Hematopoietic multipotent progenitor cell treated with erythropoietin and hydrocortisone succinate and interleukin-3 and kit ligand, for 8 days (in vitro differentiated cells): ENCODE results near the gene ERC1.
A peak's percentile ranks its signal among the peaks of the same experiment; 100 is the strongest.
"Not testable (repeated sequence)": the region's sequence is repeated elsewhere in the genome, so short reads cannot be mapped to it uniquely, and the experiment has no call there.

Experiments
- DNase-seq: peaks from one replicate; pipeline ENCODE4 v3.0.0-alpha.2; 2015

Gene ERC1

GRCh38 chr12:1131811-1132224 is 140.8 kb downstream of the ERC1 start:
- DNase-seq = peak; percentile 19

DNA sequence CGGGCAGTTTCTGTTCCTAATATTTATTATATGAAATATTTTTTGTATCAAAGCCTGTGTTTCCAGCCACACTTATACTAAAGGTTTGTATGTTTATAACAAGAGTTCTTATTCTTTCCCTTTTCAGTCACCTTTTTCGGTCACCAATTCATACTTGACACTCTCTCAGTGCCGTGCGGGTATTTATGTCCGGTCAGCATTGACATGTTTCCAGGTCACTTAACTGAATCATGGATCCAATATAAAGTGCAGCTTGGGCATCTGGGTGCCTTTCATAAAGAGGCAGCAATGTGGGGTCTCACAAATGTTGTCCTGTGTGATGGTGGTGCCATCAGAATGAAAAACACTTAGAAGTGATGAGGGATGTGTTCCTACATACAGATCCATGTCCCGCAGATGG is 141.3 kb downstream of the ERC1 start:
- no peak for DNase-seq

DNA sequence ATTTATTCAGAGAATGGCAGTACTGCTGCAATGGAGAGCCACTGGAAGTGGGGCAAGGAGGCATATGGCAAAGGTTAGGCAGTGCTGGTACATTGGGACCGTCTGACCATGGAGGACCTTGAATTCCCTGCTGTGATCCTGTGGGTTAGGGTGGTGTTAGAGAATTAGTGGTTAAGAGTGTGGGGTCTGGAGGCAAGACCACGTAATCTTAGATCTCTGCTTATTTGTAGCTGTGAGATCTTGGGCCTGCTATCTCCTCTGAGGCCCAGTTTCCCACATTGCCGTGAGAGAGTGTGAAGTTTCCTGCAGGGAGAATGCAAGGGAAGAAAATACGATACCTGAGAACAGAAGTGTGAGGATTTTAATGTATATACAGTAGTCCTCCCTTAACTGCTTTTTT is 147.7 kb downstream of the ERC1 start:
- DNase-seq = no peak

DNA sequence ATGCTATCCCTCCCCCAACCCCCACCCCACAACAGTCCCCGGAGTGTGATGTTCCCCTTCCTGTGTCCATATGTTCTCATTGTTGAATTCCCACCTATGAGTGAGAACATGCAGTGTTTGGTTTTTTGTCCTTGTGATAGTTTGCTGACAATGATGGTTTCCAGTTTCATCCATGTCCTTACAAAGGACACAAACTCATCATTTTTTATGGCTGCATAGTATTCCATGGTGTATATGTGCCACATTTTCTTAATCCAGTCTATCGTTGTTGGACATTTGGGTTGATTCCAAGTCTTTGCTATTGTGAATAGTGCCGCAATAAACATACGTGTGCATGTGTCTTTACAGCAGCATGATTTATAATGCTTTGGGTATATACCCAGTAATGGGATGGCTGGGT is 155.7 kb downstream of the ERC1 start:
- DNase-seq = not testable (repeated sequence)

DNA sequence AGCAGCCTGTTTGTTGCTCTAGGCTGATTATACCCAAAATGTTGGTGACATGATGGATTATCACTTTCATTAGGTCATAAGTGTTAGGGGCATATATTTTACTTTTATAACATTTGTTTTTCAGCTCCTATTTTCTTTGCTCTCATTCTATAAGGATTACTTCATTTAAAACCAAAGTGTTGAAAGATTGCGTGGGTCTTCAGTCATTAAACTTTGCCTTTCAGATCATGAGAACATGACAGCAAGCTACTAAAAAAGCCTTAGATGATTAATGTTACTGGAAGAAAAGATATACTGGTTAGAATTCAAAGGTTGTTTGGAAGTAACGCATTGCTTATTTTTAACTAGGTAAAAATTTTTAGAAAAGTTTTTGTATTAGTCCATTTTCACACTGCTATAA is 156.8 kb downstream of the ERC1 start:
- DNase-seq = no peak

- DNase-seq = no peak
These were observed 166.0 kb downstream of the ERC1 start for GRCh38 chr12:1157046-1157445.

- no peak for DNase-seq
These were observed 170.2 kb downstream of the ERC1 start for GRCh38 chr12:1161197-1161596.

DNA sequence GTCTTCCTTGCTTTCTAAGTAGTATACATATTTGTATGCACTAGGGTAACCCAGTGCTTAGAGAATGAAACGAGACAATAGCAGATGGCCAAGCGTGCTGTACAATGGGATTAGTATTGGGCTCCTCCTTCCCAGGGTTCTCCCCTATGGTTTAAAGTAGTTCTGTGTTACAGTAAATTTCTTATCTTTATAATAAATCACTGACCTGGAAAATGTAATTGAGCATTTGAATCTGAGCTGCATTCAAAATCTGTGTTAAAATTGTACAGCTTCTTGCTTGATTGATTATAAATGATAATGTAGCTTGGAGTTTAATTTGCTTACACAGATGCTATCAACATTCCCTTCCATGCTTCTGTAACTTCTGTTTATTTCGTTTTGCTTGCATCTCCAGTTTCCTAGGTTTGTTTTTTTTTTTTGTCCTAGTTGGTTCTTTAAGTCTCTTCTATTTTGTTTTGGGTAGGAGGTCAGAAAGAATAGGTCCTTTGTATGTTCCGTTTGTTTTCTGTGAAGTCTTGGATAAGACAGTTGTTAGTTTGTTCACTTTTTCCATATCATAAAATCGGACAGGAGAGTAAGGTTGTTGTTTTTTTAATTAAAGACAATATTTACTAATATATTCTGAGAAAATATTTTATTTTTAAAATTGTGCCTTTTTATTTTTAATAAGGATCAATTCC is 171.2 kb downstream of the ERC1 start:
- DNase-seq = no peak

DNA sequence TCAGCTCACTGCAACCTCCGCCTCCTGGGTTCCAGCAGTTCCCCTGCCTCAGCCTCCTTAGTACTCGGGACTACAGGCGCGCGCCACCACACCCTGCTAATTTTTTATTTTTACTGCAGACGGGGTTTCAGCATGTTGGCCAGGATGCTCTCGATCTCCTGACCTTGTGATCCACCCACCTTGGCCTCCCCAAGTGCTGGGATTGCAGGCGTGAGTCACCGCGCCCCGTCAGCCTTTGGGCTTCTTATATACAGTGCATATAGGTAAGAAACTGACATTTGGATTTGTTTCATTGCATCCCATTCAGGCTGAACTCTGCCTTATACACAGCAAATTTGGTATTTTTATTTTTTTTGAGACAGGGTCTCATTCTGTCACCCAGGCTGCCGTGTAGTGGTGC is 176.8 kb downstream of the ERC1 start:
- DNase-seq = no peak

- DNase-seq = no peak
These were observed 179.4 kb downstream of the ERC1 start for GRCh38 chr12:1170411-1170810.

GRCh38 chr12:1171657-1172408 is 180.8 kb downstream of the ERC1 start:
- peak; percentile 39 for DNase-seq

GRCh38 chr12:1173781-1174617 is 183.0 kb downstream of the ERC1 start:
- DNase-seq = no peak

DNA sequence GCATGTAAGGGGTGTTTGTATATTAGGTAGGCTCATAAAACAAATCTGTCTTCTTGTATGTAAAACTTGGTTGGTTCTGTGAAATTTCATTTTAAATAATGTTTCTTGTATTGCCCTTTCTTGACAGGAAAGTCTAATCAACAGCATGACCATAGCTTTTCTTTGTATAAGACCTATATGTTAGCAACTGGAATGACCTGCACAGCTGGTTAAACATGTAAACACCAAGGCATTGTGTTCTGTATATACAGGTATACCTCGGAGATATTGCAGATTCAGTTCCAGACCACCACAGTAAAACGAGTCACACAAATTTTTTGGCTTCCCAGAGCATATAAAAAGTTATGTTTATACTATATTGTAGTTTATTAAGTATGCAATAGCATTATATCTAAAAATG is 183.6 kb downstream of the ERC1 start:
- DNase-seq = no peak

GRCh38 chr12:1176191-1176590 is 185.2 kb downstream of the ERC1 start:
- DNase-seq = no peak

- DNase-seq = no peak
These were observed 188.1 kb downstream of the ERC1 start for GRCh38 chr12:1179128-1179527.

GRCh38 chr12:1182069-1182468 is 191.0 kb downstream of the ERC1 start:
- no peak for DNase-seq

- DNase-seq = no peak
These were observed 193.4 kb downstream of the ERC1 start for GRCh38 chr12:1184402-1184801.

- DNase-seq = no peak
These were observed 194.6 kb downstream of the ERC1 start for GRCh38 chr12:1185460-1186182.

GRCh38 chr12:1186298-1186697 is 195.3 kb downstream of the ERC1 start:
- DNase-seq = no peak

DNA sequence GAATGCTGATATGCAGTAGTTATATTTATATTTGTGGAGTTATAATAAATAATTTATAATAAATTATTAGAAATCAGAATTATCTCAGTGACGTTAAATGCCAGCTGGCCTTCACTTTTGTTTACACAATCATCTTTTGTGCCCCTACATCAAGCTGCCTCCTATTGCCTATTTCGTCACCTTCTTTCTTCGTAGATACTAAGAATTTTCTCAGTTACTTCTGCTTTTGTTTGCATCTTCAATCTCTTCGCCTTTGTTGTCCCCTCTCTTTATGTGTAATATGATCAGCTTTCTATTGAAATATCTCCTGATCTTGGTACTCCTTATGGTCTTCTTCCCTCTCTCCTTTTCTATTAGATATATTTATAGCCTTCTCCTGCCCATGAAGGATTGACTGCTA is 197.0 kb downstream of the ERC1 start:
- no peak for DNase-seq

- DNase-seq = no peak
These were observed 198.1 kb downstream of the ERC1 start for GRCh38 chr12:1189163-1189562.

DNA sequence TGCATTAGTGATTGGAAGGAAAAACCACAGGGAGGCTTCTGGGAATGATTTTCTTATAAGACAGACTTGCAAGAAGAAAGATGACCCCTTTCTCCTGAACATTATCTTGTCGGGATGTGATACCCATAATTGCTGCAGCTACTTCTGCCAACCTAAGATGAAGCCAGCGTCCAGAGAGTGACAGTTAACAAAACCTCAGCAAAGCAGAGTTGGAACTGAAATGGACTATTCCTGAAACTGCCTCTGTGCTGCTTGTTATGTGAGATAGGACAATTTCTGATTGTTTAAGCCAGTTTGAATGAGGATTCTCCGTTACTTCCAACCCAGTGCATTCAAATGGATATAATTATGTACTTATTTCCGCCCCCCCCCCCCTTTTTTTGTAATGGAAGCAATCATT is 204.5 kb downstream of the ERC1 start:
- no peak for DNase-seq
